HCT116 (cell line): ENCODE measurements around the gene FTO. TPM values are rescaled to one million over a fixed set of nuclear protein-coding genes. Genes with fewer than 3 reads are reported as not detected.

Experiments
- ATAC-seq: fragments of 200-7000 bp; cut with Tn5 transposase; 2 replicates; pipeline ENCODE4 v1.9.1; 2020; ENCODE audit warnings: mild to moderate bottlenecking, moderate library complexity
- BruUV-seq: library from RNA; stranded (reverse); fragments of 400-500 nt; replicated peaks from 2 replicates; lab custom pipeline; 2021; lab: Mats Ljungman, UMichigan
- CTCF ChIA-PET: fragments of 300-600 bp; sonication (Branson Sonifier 250); formaldehyde crosslinking; loops from one replicate; lab custom pipeline; 2021; ENCODE audit warnings: antibody characterized with exemption; lab: Charles Lee
- POLR2A ChIA-PET: fragments of 300-600, 350-600 bp; sonication (Branson Sonifier 250); formaldehyde crosslinking; loops from one replicate; lab custom pipeline; 2021; ENCODE audit warnings: antibody characterized with exemption; lab: Charles Lee
- RAD21 ChIA-PET, 2 experiments: fragments of 300-600 bp; sonication (Branson Sonifier 250); formaldehyde crosslinking; loops; one replicate each; lab custom pipeline; 2023; ENCODE audit warnings: low total read pairs in 2 of 2; ENCODE audit not compliant: uncharacterized antibody in 2 of 2, unreplicated experiment in 2 of 2, low non-redundant PET in 1 of 2; lab: Charles Lee
- DNase-seq: peaks from one replicate; pipeline ENCODE4 v3.0.0-alpha.2; 2010; ENCODE audit warnings: low read depth, low spot score
- H2AFZ ChIP-seq: fragments of 200-600 bp; shearing (Covaris generic), sonication (generic); 2 replicates; pipeline ENCODE4 v1.6.1; 2017; ENCODE audit warnings: low read depth, mixed run types, mixed read lengths, antibody characterized with exemption, low read length; ENCODE audit not compliant: poor library complexity, severe bottlenecking
- H3K27ac ChIP-seq: 2 replicates; pipeline ENCODE4 v1.5.1; 2012; ENCODE audit warnings: low read depth, low read length
- H3K27me3 ChIP-seq: fragments of 200-600 bp; sonication (generic); 2 replicates; pipeline ENCODE4 v1.6.1; 2016; ENCODE audit warnings: mixed run types, low read length, mixed read lengths; ENCODE audit not compliant: insufficient read depth
- H3K36me3 ChIP-seq, 2 experiments: fragments of 200-500 bp in 1 of 2; fragments of 200-600 bp in 1 of 2; sonication (Bioruptor generic) in 1 of 2; sonication (generic) in 1 of 2; 2 replicates each; pipeline versions ENCODE4 v1.5.1 to v1.6.1; 2014 to 2016; ENCODE audit warnings: low read length in 2 of 2, inconsistent platforms in 1 of 2, mixed read lengths in 1 of 2, mixed run types in 1 of 2; ENCODE audit not compliant: insufficient read depth in 2 of 2, control insufficient read depth in 1 of 2
- H3K4me1 ChIP-seq, 2 experiments: fragments of 200-600 bp in 1 of 2; sonication (generic) in 1 of 2; 2 replicates each; pipeline versions ENCODE4 v1.5.1 to v1.6.1; 2012 to 2017; ENCODE audit warnings: low read length in 2 of 2, inconsistent platforms in 1 of 2, mild to moderate bottlenecking in 1 of 2, mixed read lengths in 1 of 2, mixed run types in 1 of 2, moderate library complexity in 1 of 2; ENCODE audit not compliant: insufficient read depth in 2 of 2, control insufficient read depth in 1 of 2
- H3K4me2 ChIP-seq: fragments of 200-600 bp; sonication (generic); 2 replicates; pipeline ENCODE4 v1.6.1; 2017; ENCODE audit warnings: mixed run types, low read length, mixed read lengths
- H3K4me3 ChIP-seq, 2 experiments: fragments of 200-600 bp in 1 of 2; sonication (generic) in 1 of 2; replicated peaks in 1 of 2; 2 replicates each; pipeline ENCODE4 v1.5.1; 2011 to 2016; ENCODE audit warnings: low read length in 2 of 2, control low read depth in 1 of 2, low read depth in 1 of 2, mild to moderate bottlenecking in 1 of 2, mixed read lengths in 1 of 2, mixed run types in 1 of 2
- H3K79me2 ChIP-seq: fragments of 200-600 bp; sonication (generic); 2 replicates; pipeline ENCODE4 v1.6.1; 2017; ENCODE audit warnings: mild to moderate bottlenecking, mixed run types, low read length, moderate library complexity, mixed read lengths; ENCODE audit not compliant: insufficient read depth
- H3K9ac ChIP-seq: fragments of 200-600 bp; sonication (generic); 2 replicates; pipeline ENCODE4 v1.6.1; 2016; ENCODE audit warnings: low read length, mixed read lengths
- H3K9me2 ChIP-seq: fragments of 200-600 bp; sonication (generic), shearing (Covaris generic); 2 replicates; pipeline ENCODE4 v1.6.1; 2017; ENCODE audit warnings: mixed run types, mild to moderate bottlenecking, moderate library complexity; ENCODE audit not compliant: insufficient read depth
- H3K9me3 ChIP-seq, 2 experiments: fragments of 200-500 bp in 1 of 2; fragments of 200-600 bp in 1 of 2; sonication (Bioruptor generic) in 1 of 2; sonication (generic) in 1 of 2; 2 replicates each; pipeline ENCODE4 v1.6.1; 2014 to 2017; ENCODE audit warnings: low read length in 2 of 2, mixed read lengths in 2 of 2, inconsistent platforms in 1 of 2, low read depth in 1 of 2, mild to moderate bottlenecking in 1 of 2, mixed run types in 1 of 2, moderate library complexity in 1 of 2; ENCODE audit not compliant: control insufficient read depth in 1 of 2, insufficient read depth in 1 of 2
- H4K20me1 ChIP-seq: fragments of 200-600 bp; sonication (generic), shearing (Covaris generic); 2 replicates; pipeline ENCODE4 v1.6.1; 2017; ENCODE audit warnings: mixed run types, mild to moderate bottlenecking, moderate library complexity; ENCODE audit not compliant: insufficient read depth
- SIN3A ChIP-seq: IDR thresholded peaks from 2 replicates; pipeline ENCODE4 v1.6.1; 2012; ENCODE audit warnings: low read depth
- SP1 ChIP-seq: IDR thresholded peaks from 2 replicates; pipeline ENCODE4 v1.6.1; 2012; ENCODE audit warnings: low read depth
- TCF7L2 ChIP-seq: IDR thresholded peaks from 2 replicates; pipeline ENCODE4 v1.7.0; 2011; ENCODE audit warnings: borderline replicate concordance, inconsistent platforms; ENCODE audit not compliant: insufficient read depth, insufficient read length; ENCODE audit errors: extremely low read depth
- YY1 ChIP-seq: IDR thresholded peaks from 2 replicates; pipeline ENCODE4 v1.6.1; 2011; ENCODE audit warnings: low read length, low read depth, moderate library complexity, mild to moderate bottlenecking; ENCODE audit not compliant: insufficient replicate concordance; ENCODE audit errors: extremely low read depth
- ZFX ChIP-seq: fragments of 450-650 bp; IDR thresholded peaks from 2 replicates; pipeline ENCODE4 v1.6.1; 2017
- intact Hi-C: fragments of 100-400 bp; cut with micrococcal nuclease; formaldehyde crosslinking; loops from 2 replicates; pipeline ENCODE4 v1.10.0; 2022
- total RNA-seq: library from RNA; stranded (reverse); gene quantifications from one replicate; pipeline ENCODE4 v1.2.1, GENCODE V29; 2021; ENCODE audit not compliant: unreplicated experiment

The FTO gene
- total RNA-seq, 1 experiment from 2014 or later = 55.2 TPM

DNA sequence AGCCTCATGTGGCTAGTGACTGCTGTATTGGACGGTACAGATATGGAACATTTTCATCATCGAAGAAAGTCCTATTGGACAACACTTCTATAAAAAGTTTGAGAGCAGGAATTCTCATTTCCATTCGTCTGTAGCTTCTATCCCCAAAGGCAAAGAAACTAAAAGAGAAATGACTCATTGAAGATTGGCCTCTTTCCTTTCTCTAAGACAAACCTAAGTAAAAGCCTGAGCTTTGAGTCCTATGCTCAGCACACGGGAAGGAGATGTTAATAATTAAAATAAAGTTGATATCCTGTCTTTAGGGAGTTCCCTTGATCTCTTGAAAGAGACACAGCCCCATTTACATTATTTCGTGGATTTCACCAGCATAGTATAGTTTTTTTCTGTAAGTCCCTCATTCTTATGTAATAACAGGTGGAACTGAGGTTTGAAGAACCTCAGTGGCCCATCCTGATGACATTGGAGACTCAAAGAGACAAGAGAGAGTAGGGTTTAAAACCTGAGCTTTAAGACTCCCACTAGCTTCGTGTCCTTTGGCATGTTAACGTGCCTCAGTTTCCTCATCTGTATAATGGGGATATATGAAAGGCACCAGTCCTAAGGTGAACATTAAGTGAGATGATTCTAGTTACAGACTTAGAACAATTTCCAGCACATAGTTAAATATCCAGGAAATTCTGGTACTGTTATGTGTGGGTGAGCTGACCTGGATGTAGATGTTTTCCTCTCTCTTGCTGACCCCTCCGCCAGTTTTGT, 408.7 kb downstream of the FTO start:
- H3K79me2 ChIP-seq = no peaks in the 10 kb centered on the region
- ChIA-PET POLR2A (no interaction called here), RAD21 (no interaction called here), CTCF (no interaction called here)
- no peak overlapping the region for H3K4me3 ChIP-seq
- H3K4me1 ChIP-seq = no peaks in the 10 kb centered on the region
- no peak overlapping the region for H3K4me2 ChIP-seq
- ATAC-seq (no peak), DNase-seq (no peak)
- no peaks in the 10 kb centered on the region for H3K9me3 ChIP-seq
- intact Hi-C loops = no loop called here
- H2AFZ ChIP-seq = no peak overlapping the region
- no TSS peak for BruUV-seq
- H3K36me3 ChIP-seq = no peaks in the 10 kb centered on the region
- H3K9ac ChIP-seq = no peak overlapping the region
- TF ChIP-seq SP1 (no peak), ZFX (no peak), YY1 (no peak), SIN3A (no peak)
- H3K27ac ChIP-seq = no peak overlapping the region
- H3K27me3 ChIP-seq = no peaks in the 10 kb centered on the region
- H4K20me1 ChIP-seq = no peaks in the 10 kb centered on the region
- no peaks in the 10 kb centered on the region for H3K9me2 ChIP-seq

DNA sequence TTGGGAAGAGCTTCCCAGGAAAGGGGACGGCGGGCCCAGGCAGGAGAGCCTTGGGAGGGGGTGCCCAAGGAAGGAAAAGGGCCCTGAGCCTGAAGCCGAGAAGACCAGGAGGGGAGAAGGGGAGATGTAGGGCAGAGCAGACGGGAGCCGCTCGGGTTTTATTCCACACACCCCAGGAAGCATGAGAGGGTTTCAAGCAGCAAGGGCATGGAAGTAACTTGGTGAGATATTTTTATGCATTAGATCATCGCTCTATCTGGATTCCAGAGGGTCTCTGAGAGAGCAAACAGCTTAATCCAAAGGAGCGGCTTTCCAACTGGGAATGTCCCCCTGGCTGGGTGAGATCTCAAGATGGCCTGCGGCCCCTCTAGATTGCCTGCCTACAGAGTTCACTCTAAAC, 411.6 kb downstream of the FTO start:
- H3K27me3 ChIP-seq = no peaks in the 10 kb centered on the region
- no peak overlapping the region for H2AFZ ChIP-seq
- no peak for TF ChIP-seq TCF7L2
- TF ChIP-seq, all 23 proteins: peak for 0
- DNase-seq (no peak), ATAC-seq (no peak)
- H4K20me1 ChIP-seq = no peaks in the 10 kb centered on the region
- H3K36me3 ChIP-seq = no peaks in the 10 kb centered on the region
- H3K27ac ChIP-seq = no peak overlapping the region
- CTCF ChIA-PET = no interaction called here
- no peak overlapping the region for H3K4me2 ChIP-seq
- H3K9me2 ChIP-seq = no peaks in the 10 kb centered on the region
- H3K9me3 ChIP-seq = no peaks in the 10 kb centered on the region
- intact Hi-C loops = no loop called here
- H3K4me3 ChIP-seq = no peak overlapping the region
- H3K9ac ChIP-seq = no peak overlapping the region
- no TSS peak for BruUV-seq
- H3K79me2 ChIP-seq = no peaks in the 10 kb centered on the region
- POLR2A ChIA-PET = no interaction called here
- RAD21 ChIA-PET = no interaction called here
- H3K4me1 ChIP-seq = no peaks in the 10 kb centered on the region
